Calu3 (cell line): ENCODE results near the gene RIMS4. TPM values are rescaled to one million over a fixed set of nuclear protein-coding genes. Genes with fewer than 3 reads are reported as not detected.

Source experiments
- BruUV-seq: library from RNA; stranded (reverse); fragments of 400-500 nt; replicated peaks from 2 replicates; lab custom pipeline; 2021; lab: Mats Ljungman, UMichigan
- CTCF ChIA-PET: fragments of 300-600 bp; sonication (Branson Sonifier 250); formaldehyde crosslinking; loops from one replicate; lab custom pipeline; 2022; ENCODE audit warnings: antibody characterized with exemption; lab: Charles Lee
- DNase-seq: peaks from one replicate; pipeline ENCODE4 v3.0.0; 2022
- H3K27ac Mint-ChIP-seq: one replicate; pipeline ENCODE4 v1.8.0; 2022; ENCODE audit warnings: mixed read lengths; ENCODE audit not compliant: unreplicated experiment
- H3K27me3 Mint-ChIP-seq: one replicate; pipeline ENCODE4 v1.8.0; 2022; ENCODE audit warnings: mixed read lengths; ENCODE audit not compliant: unreplicated experiment
- H3K36me3 Mint-ChIP-seq: one replicate; pipeline ENCODE4 v1.8.0; 2022; ENCODE audit warnings: mild to moderate bottlenecking, moderate library complexity, mixed read lengths; ENCODE audit not compliant: insufficient read depth, unreplicated experiment
- H3K4me1 Mint-ChIP-seq: one replicate; pipeline ENCODE4 v1.8.0; 2022; ENCODE audit warnings: mild to moderate bottlenecking, low read depth, mixed read lengths; ENCODE audit not compliant: unreplicated experiment
- H3K4me3 Mint-ChIP-seq: one replicate; pipeline ENCODE4 v1.8.0; 2022; ENCODE audit warnings: mild to moderate bottlenecking, low read depth, moderate library complexity, mixed read lengths; ENCODE audit not compliant: unreplicated experiment
- H3K9me3 Mint-ChIP-seq: one replicate; pipeline ENCODE4 v1.8.0; 2022; ENCODE audit warnings: low read depth, mixed read lengths; ENCODE audit not compliant: unreplicated experiment
- CTCF ChIP-seq: fragments of 200-600 bp; IDR thresholded peaks from one replicate; pipeline ENCODE4 v1.8.0; 2022; ENCODE audit warnings: antibody characterized with exemption; ENCODE audit not compliant: unreplicated experiment
- intact Hi-C: fragments of 100-400 bp; cut with micrococcal nuclease; formaldehyde crosslinking; loops from one replicate; pipeline ENCODE4 v1.10.0; 2022; ENCODE audit not compliant: unreplicated experiment
- total RNA-seq: library from RNA; stranded (reverse); gene quantifications from 2 replicates; pipeline ENCODE4 v1.2.3, GENCODE V29; 2022

The RIMS4 gene
- total RNA-seq, 1 experiment from 2014 or later, result 0.40 TPM

- DNase-seq, result no peak
- TF ChIP-seq CTCF, result no peak
- Mint-ChIP-seq H3K4me1 (no peaks in the 10 kb centered on the region), H3K36me3 (no peaks in the 10 kb centered on the region), H3K9me3 (no peaks in the 10 kb centered on the region), H3K27me3 (peaks cover 53% of the 10 kb centered on the region), H3K4me3 (no peak overlapping the region), H3K27ac (no peak overlapping the region)
- BruUV-seq, result no TSS peak
- intact Hi-C loops, result no loop called here
- CTCF ChIA-PET, result no interaction called here
Observed at GRCh38 chr20:44796758-44797457, 13.4 kb downstream of the RIMS4 start.

- Mint-ChIP-seq H3K36me3 (no peaks in the 10 kb centered on the region), H3K9me3 (no peaks in the 10 kb centered on the region), H3K4me3 (no peak overlapping the region), H3K27ac (no peak overlapping the region), H3K4me1 (no peaks in the 10 kb centered on the region), H3K27me3 (peaks cover 59% of the 10 kb centered on the region)
- CTCF ChIA-PET, result no interaction called here
- no peak for TF ChIP-seq CTCF
- intact Hi-C loops, result no loop called here
- no peak for DNase-seq
- BruUV-seq, result no TSS peak
Observed at GRCh38 chr20:44796311-44796710, 14.0 kb downstream of the RIMS4 start.

GRCh38 chr20:44795836-44796235, 14.5 kb downstream of the RIMS4 start:
- intact Hi-C loops, result no loop called here
- Mint-ChIP-seq H3K9me3 (no peaks in the 10 kb centered on the region), H3K4me3 (no peak overlapping the region), H3K27me3 (peaks cover 63% of the 10 kb centered on the region), H3K4me1 (no peaks in the 10 kb centered on the region), H3K36me3 (no peaks in the 10 kb centered on the region), H3K27ac (no peak overlapping the region)
- DNase-seq, result no peak
- BruUV-seq, result no TSS peak
- CTCF ChIA-PET, result no interaction called here
- TF ChIP-seq CTCF, result no peak

GRCh38 chr20:44792796-44793195, 17.6 kb downstream of the RIMS4 start:
- TF ChIP-seq CTCF, result no peak
- Mint-ChIP-seq H3K4me1 (no peaks in the 10 kb centered on the region), H3K36me3 (no peaks in the 10 kb centered on the region), H3K4me3 (no peak overlapping the region), H3K27ac (no peak overlapping the region), H3K27me3 (peaks cover 79% of the 10 kb centered on the region), H3K9me3 (no peaks in the 10 kb centered on the region)
- CTCF ChIA-PET, result interaction anchor here (0.7 kb wide), 1 partner anchor 64 kb away, joined by 3 read pairs; no protein-coding TSS in a partner anchor
- no TSS peak for BruUV-seq
- intact Hi-C loops, result no loop called here
- DNase-seq, result no peak
